OCI-LY7 (cell line): Measurements from ENCODE around the gene NUDT3. TPM values are rescaled to one million over a fixed set of nuclear protein-coding genes. Genes with fewer than 3 reads are reported as not detected.
A peak's percentile ranks its signal among the peaks of the same experiment; 100 is the strongest.

Source experiments
- BruUV-seq: library from RNA; stranded (reverse); fragments of 400-500 nt; replicated peaks from 2 replicates; lab custom pipeline; 2021; lab: Mats Ljungman, UMichigan
- CTCF ChIA-PET: fragments of 300-600 bp; sonication (Branson Sonifier 250); formaldehyde crosslinking; loops from one replicate; lab custom pipeline; 2022; ENCODE audit warnings: antibody characterized with exemption; ENCODE audit not compliant: unreplicated experiment; lab: Charles Lee
- POLR2A ChIA-PET: fragments of 300-600 bp; sonication (Branson Sonifier 250); formaldehyde crosslinking; loops from one replicate; lab custom pipeline; 2022; ENCODE audit warnings: antibody characterized with exemption; lab: Charles Lee
- DNase-seq: peaks from one replicate; pipeline ENCODE4 v3.0.0-alpha.2; 2015; ENCODE audit warnings: low spot score
- H2AFZ ChIP-seq: fragments of 200-600 bp; sonication (generic), shearing (Covaris generic); 2 replicates; pipeline ENCODE4 v1.6.1; 2014; ENCODE audit warnings: mild to moderate bottlenecking, antibody characterized with exemption, low read length, moderate library complexity
- H3K27ac ChIP-seq: fragments of 200-600 bp; sonication (generic); 2 replicates; pipeline ENCODE4 v1.5.1; 2014; ENCODE audit warnings: mixed run types, low read depth, mild to moderate bottlenecking, moderate library complexity, low read length, inconsistent platforms; ENCODE audit not compliant: poor library complexity, severe bottlenecking
- H3K36me3 ChIP-seq: fragments of 200-600 bp; sonication (generic); 2 replicates; pipeline ENCODE4 v1.6.1; 2014; ENCODE audit warnings: mild to moderate bottlenecking, antibody characterized with exemption, low read length, moderate library complexity, mixed read lengths; ENCODE audit not compliant: insufficient read depth
- H3K4me1 ChIP-seq: fragments of 200-600 bp; sonication (generic); 2 replicates; pipeline ENCODE4 v1.5.1; 2014; ENCODE audit warnings: mild to moderate bottlenecking, low read length; ENCODE audit not compliant: insufficient read depth, poor library complexity, severe bottlenecking
- H3K4me2 ChIP-seq: fragments of 200-600 bp; sonication (generic); 2 replicates; pipeline ENCODE4 v1.6.1; 2014; ENCODE audit warnings: mild to moderate bottlenecking, low read length
- H3K4me3 ChIP-seq: fragments of 200-600 bp; sonication (generic); 2 replicates; pipeline ENCODE4 v1.5.1; 2014; ENCODE audit warnings: mild to moderate bottlenecking, low read depth, low read length; ENCODE audit not compliant: poor library complexity, severe bottlenecking
- H3K79me2 ChIP-seq: fragments of 200-600 bp; sonication (generic); 2 replicates; pipeline ENCODE4 v1.6.1; 2016; ENCODE audit warnings: low read depth, mild to moderate bottlenecking, low read length, moderate library complexity, mixed read lengths; ENCODE audit not compliant: insufficient read depth
- H3K9me2 ChIP-seq: fragments of 200-600 bp; sonication (generic); 2 replicates; pipeline ENCODE4 v1.6.1; 2016; ENCODE audit warnings: mild to moderate bottlenecking, low read length, mixed read lengths; ENCODE audit not compliant: insufficient read depth
- H3K9me3 ChIP-seq: fragments of 200-600 bp; sonication (generic); 2 replicates; pipeline ENCODE4 v1.6.1; 2014; ENCODE audit warnings: mild to moderate bottlenecking, mixed run types, low read length, mixed read lengths
- H4K20me1 ChIP-seq: fragments of 200-600 bp; sonication (generic); 2 replicates; pipeline ENCODE4 v1.6.1; 2014; ENCODE audit warnings: mild to moderate bottlenecking, antibody characterized with exemption, low read length, moderate library complexity, mixed read lengths; ENCODE audit not compliant: insufficient read depth
- EZH2phosphoT487 ChIP-seq: fragments of 200-600 bp; sonication (generic); IDR thresholded peaks from 2 replicates; pipeline ENCODE4 v1.6.1; 2018; ENCODE audit warnings: low read depth, borderline replicate concordance, mild to moderate bottlenecking, mixed run types, antibody characterized with exemption, low read length, moderate library complexity, mixed read lengths
- intact Hi-C: fragments of 100-400 bp; cut with micrococcal nuclease; formaldehyde crosslinking; loops from one replicate; pipeline ENCODE4 v1.10.0; 2022; ENCODE audit not compliant: unreplicated experiment
- total RNA-seq, 2 experiments: library from RNA; depleted of rRNA in 1 of 2; stranded (reverse); fragments of >200 nt in 1 of 2; shearing (Covaris generic) in 1 of 2; gene quantifications; 2 replicates each; pipeline ENCODE4 v1.2.3, GENCODE V29; 2014 to 2022
- TF ChIP-seq, protein P1 (sequence below): fragments of 200-600 bp; sonication (generic); conservative IDR thresholded peaks from 2 replicates; pipeline ENCODE4 v1.5.1; 2014; ENCODE audit warnings: mild to moderate bottlenecking, antibody characterized with exemption, low read length, moderate library complexity, mixed read lengths

NUDT3 gene
- total RNA-seq, 2 experiments from 2014 or later, result 30.7 to 43.0 TPM

- Histone ChIP-seq H3K79me2 (no peaks in the 10 kb centered on the region), H3K27ac (no peak overlapping the region), H3K9me3 (no peaks in the 10 kb centered on the region), H3K4me1 (peaks cover 8% of the 10 kb centered on the region), H2AFZ (no peak overlapping the region), H3K36me3 (peaks cover 72% of the 10 kb centered on the region), H4K20me1 (no peaks in the 10 kb centered on the region), H3K4me2 (no peak overlapping the region), H3K4me3 (no peak overlapping the region), H3K9me2 (no peaks in the 10 kb centered on the region)
- POLR2A ChIA-PET, result interaction anchor here (0.6 to 0.7 kb wide), 2 partner anchors 8 to 36 kb away, joined by 3 read pairs; no protein-coding TSS in a partner anchor
- BruUV-seq, result no TSS peak
- intact Hi-C loops, result no loop called here
- CTCF ChIA-PET, result no interaction called here
- DNase-seq, result peak; percentile 8
- TF ChIP-seq, protein P1, sequence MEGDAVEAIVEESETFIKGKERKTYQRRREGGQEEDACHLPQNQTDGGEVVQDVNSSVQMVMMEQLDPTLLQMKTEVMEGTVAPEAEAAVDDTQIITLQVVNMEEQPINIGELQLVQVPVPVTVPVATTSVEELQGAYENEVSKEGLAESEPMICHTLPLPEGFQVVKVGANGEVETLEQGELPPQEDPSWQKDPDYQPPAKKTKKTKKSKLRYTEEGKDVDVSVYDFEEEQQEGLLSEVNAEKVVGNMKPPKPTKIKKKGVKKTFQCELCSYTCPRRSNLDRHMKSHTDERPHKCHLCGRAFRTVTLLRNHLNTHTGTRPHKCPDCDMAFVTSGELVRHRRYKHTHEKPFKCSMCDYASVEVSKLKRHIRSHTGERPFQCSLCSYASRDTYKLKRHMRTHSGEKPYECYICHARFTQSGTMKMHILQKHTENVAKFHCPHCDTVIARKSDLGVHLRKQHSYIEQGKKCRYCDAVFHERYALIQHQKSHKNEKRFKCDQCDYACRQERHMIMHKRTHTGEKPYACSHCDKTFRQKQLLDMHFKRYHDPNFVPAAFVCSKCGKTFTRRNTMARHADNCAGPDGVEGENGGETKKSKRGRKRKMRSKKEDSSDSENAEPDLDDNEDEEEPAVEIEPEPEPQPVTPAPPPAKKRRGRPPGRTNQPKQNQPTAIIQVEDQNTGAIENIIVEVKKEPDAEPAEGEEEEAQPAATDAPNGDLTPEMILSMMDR, result no peak
- no peak for TF ChIP-seq EZH2phosphoT487
Measured at GRCh38 chr6:34284563-34285447, 107.7 kb downstream of the NUDT3 start.

- Histone ChIP-seq H4K20me1 (no peaks in the 10 kb centered on the region), H3K79me2 (no peaks in the 10 kb centered on the region), H3K9me3 (no peaks in the 10 kb centered on the region), H3K27ac (no peak overlapping the region), H3K36me3 (peaks cover 62% of the 10 kb centered on the region), H3K9me2 (no peaks in the 10 kb centered on the region), H3K4me1 (no peaks in the 10 kb centered on the region), H3K4me2 (no peak overlapping the region), H2AFZ (no peak overlapping the region), H3K4me3 (no peak overlapping the region)
- DNase-seq, result no peak
- no TSS peak for BruUV-seq
- ChIA-PET CTCF (no interaction called here), POLR2A (interaction anchor here (1.0 to 1.7 kb wide), 4 partner anchors 9 to 24 kb away, joined by 3 to 4 read pairs (median 3); no protein-coding TSS in a partner anchor)
- no peak for TF ChIP-seq EZH2phosphoT487
- TF ChIP-seq, protein P1, result no peak
- intact Hi-C loops, result no loop called here
Measured at GRCh38 chr6:34281702-34282334, 110.7 kb downstream of the NUDT3 start.
